Endothelial cell of umbilical vein (primary cell): ENCODE results near the gene KLK8. TPM values are rescaled to one million over a fixed set of nuclear protein-coding genes. Genes with fewer than 3 reads are reported as not detected.

Experiments
- BruUV-seq: library from RNA; stranded (reverse); fragments of 400-500 nt; replicated peaks from 2 replicates; lab custom pipeline; 2021; lab: Mats Ljungman, UMichigan
- CTCF ChIA-PET: fragments of 300-600, 350-600 bp; sonication (Branson Sonifier 250); formaldehyde crosslinking; loops from one replicate; lab custom pipeline; 2021; ENCODE audit warnings: antibody characterized with exemption, inconsistent platforms; lab: Charles Lee
- POLR2A ChIA-PET: fragments of 300-600, 350-600 bp; sonication (Branson Sonifier 250); formaldehyde crosslinking; loops from one replicate; lab custom pipeline; 2021; ENCODE audit warnings: antibody characterized with exemption, inconsistent platforms; lab: Charles Lee
- DNase-seq: peaks from one replicate; pipeline ENCODE4 v3.0.0-alpha.2; 2011; ENCODE audit warnings: low read depth, low spot score
- FAIRE-seq: peaks from 2 replicates; lab custom pipeline; 2011; peaks lifted over from hg19 to GRCh38; lab: Jason Lieb, UNC
- H2AFZ ChIP-seq: 2 replicates; pipeline ENCODE4 v1.6.0; 2012; ENCODE audit warnings: low read depth, low read length, control low read depth, inconsistent platforms
- H3K27ac ChIP-seq: 2 replicates; pipeline ENCODE4 v1.5.1; 2011; ENCODE audit warnings: low read depth, mild to moderate bottlenecking, control low read depth, low read length, moderate library complexity; ENCODE audit not compliant: insufficient read depth
- H3K27me3 ChIP-seq, 2 experiments: 2 replicates each; pipeline versions ENCODE4 v1.6.0 to v1.6.1; 2011; ENCODE audit warnings: low read length in 2 of 2, mixed read lengths in 1 of 2; ENCODE audit not compliant: control insufficient read depth in 2 of 2, insufficient read depth in 2 of 2
- H3K36me3 ChIP-seq, 2 experiments: 2 replicates in 1 of 2; 3 replicates in 1 of 2; pipeline ENCODE4 v1.5.1; 2011; ENCODE audit warnings: low read length in 2 of 2, mild to moderate bottlenecking in 1 of 2, moderate library complexity in 1 of 2; ENCODE audit not compliant: control insufficient read depth in 2 of 2, insufficient read depth in 2 of 2; ENCODE audit errors: extremely low read depth in 1 of 2
- H3K4me1 ChIP-seq: 3 replicates; pipeline ENCODE4 v1.5.1; 2011; ENCODE audit warnings: mild to moderate bottlenecking, low read length; ENCODE audit not compliant: control insufficient read depth, insufficient read depth; ENCODE audit errors: extremely low read depth
- H3K4me2 ChIP-seq: 2 replicates; pipeline ENCODE4 v1.6.1; 2011; ENCODE audit warnings: low read length, control low read depth, mixed read lengths; ENCODE audit not compliant: insufficient read depth
- H3K4me3 ChIP-seq, 3 experiments: fragments of 200-600 bp in 1 of 3; sonication (generic), shearing (Covaris generic) in 1 of 3; replicated peaks in 1 of 3; 2 replicates each; pipeline ENCODE4 v1.5.1; 2011 to 2016; ENCODE audit warnings: control low read depth in 3 of 3, low read length in 3 of 3, mild to moderate bottlenecking in 2 of 3, inconsistent platforms in 1 of 3, low read depth in 1 of 3, moderate library complexity in 1 of 3; ENCODE audit not compliant: insufficient read depth in 1 of 3
- H3K79me2 ChIP-seq: 2 replicates; pipeline ENCODE4 v1.6.0; 2012; ENCODE audit warnings: low read length, inconsistent platforms; ENCODE audit not compliant: control insufficient read depth, insufficient read depth
- H3K9ac ChIP-seq: replicated peaks from 2 replicates; pipeline ENCODE3; 2011; ENCODE audit warnings: low read length, control low read depth; ENCODE audit not compliant: insufficient read depth; ENCODE audit errors: extremely low read depth
- H3K9me1 ChIP-seq: replicated peaks from 3 replicates; pipeline ENCODE4 v1.6.0; 2011; ENCODE audit warnings: mild to moderate bottlenecking, low read length; ENCODE audit not compliant: control insufficient read depth, insufficient read depth; ENCODE audit errors: extremely low read depth
- H3K9me3 ChIP-seq: replicated peaks from 2 replicates; pipeline ENCODE4 v1.5.1; 2012; ENCODE audit warnings: low read length, inconsistent platforms; ENCODE audit not compliant: control insufficient read depth, insufficient read depth
- H4K20me1 ChIP-seq: replicated peaks from 2 replicates; pipeline ENCODE3; 2011; ENCODE audit warnings: mild to moderate bottlenecking, low read length; ENCODE audit not compliant: control insufficient read depth, insufficient read depth; ENCODE audit errors: extremely low read depth
- EZH2 ChIP-seq: IDR thresholded peaks from 2 replicates; pipeline ENCODE4 v1.6.1; 2012; ENCODE audit warnings: borderline replicate concordance, low read depth, mild to moderate bottlenecking, moderate library complexity, low read length, inconsistent platforms; ENCODE audit not compliant: severe bottlenecking
- FOS ChIP-seq: IDR thresholded peaks from 2 replicates; pipeline ENCODE4 v1.6.1; 2011; ENCODE audit warnings: mild to moderate bottlenecking, low read length, moderate library complexity, borderline replicate concordance; ENCODE audit not compliant: insufficient read depth
- GATA2 ChIP-seq: IDR thresholded peaks from 2 replicates; pipeline ENCODE4 v1.7.0; 2011; ENCODE audit warnings: low read depth, mild to moderate bottlenecking, moderate library complexity, mixed read lengths, low read length; ENCODE audit not compliant: insufficient read length, insufficient read depth
- JUN ChIP-seq: IDR thresholded peaks from 2 replicates; pipeline ENCODE4 v1.6.1; 2011; ENCODE audit warnings: borderline replicate concordance, low read depth; ENCODE audit not compliant: insufficient read length, insufficient read depth
- MYC ChIP-seq: IDR thresholded peaks from one replicate; pipeline ENCODE4 v1.6.1; 2011; ENCODE audit warnings: mild to moderate bottlenecking, low read depth, low read length
- POLR2A ChIP-seq: IDR thresholded peaks from 2 replicates; pipeline ENCODE4 v1.6.1; 2012; ENCODE audit warnings: low read depth, mild to moderate bottlenecking, control low read depth, low read length
- POLR2AphosphoS5 ChIP-seq: IDR thresholded peaks from 2 replicates; pipeline ENCODE4 v1.6.1; 2012; ENCODE audit warnings: low read depth, mild to moderate bottlenecking, control low read depth, low read length, moderate library complexity; ENCODE audit not compliant: insufficient read depth
- dilution Hi-C: fragments of 300-500 bp; cut with MboI; formaldehyde crosslinking; loops from one replicate; pipeline ENCODE4 v1.15.0; 2019; ENCODE audit warnings: low sequenced_read_pairs; ENCODE audit not compliant: extremely low pct_ligation_motif_present
- intact Hi-C: fragments of 100-400 bp; cut with micrococcal nuclease; formaldehyde crosslinking; loops from one replicate; pipeline ENCODE4 v1.10.0; 2022
- polyA plus RNA-seq, 4 experiments: library from polyadenylated mRNA; depleted of rRNA in 3 of 4; stranded (reverse) in 3 of 4; unstranded in 1 of 4; fragments of >200 nt; gene quantifications; 2 replicates each; pipeline versions ENCODE4 v1.2.1 to v1.2.3, GENCODE V29; 2011 to 2012; ENCODE audit warnings: missing spikeins in 1 of 4
- total RNA-seq: library from RNA; stranded (reverse); gene quantifications from 2 replicates; pipeline ENCODE4 v1.2.3, GENCODE V29; 2021
- TF ChIP-seq, protein P1 (sequence below): IDR thresholded peaks from 2 replicates; pipeline ENCODE4 v1.6.1; 2011; ENCODE audit not compliant: insufficient read depth, insufficient read length
- TF ChIP-seq, protein P2 (sequence below), 2 donors: IDR thresholded peaks; 1 replicate in 1 of 2; 2 replicates in 1 of 2; pipeline ENCODE4 v1.5.1; 2011; ENCODE audit warnings: low read length in 2 of 2, mild to moderate bottlenecking in 2 of 2, moderate library complexity in 2 of 2, control low read depth in 1 of 2, inconsistent platforms in 1 of 2, low read depth in 1 of 2; ENCODE audit not compliant: insufficient read depth in 1 of 2; ENCODE audit errors: extremely low read depth in 1 of 2

Gene KLK8
- total and polyA plus RNA-seq, 2 donors (not counting 3 experiments of a cell fraction or from before 2014, with no cell fraction given) = not detected

DNA sequence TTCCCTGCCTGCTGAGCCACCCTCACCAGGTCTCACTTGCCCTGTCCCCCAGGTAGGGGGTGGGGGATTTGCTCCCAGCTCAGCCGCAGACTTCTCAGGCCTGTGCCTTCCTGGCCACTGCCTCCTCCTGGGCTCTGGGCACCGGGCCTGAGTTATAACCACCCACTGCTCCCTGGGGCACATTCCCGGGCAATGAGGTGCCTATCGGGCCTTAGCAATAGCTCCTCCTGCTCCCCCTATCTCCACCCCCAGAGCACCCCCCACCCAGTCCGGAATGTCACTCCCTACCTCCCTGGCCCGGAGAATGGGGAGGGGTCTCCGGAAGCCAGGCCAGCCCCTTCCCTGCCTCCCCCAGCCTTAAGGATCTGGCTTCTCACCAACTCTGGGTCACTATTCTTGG is 48.5 kb downstream of the KLK8 start, which contains the start of gene KLK5:
Gene KLK5 (minus strand): TSS at position 129 of the 400 bp plus-strand sequence. CDS start 381 bp downstream, outside the sequence.
- ChIA-PET CTCF (no interaction called here), POLR2A (no interaction called here)
- no peaks in the 10 kb centered on the region for H3K27me3 ChIP-seq
- DNase-seq (no peak), FAIRE-seq (no peak)
- no peak within 1 kb of the TSS for H2AFZ ChIP-seq
- no peaks in the 10 kb centered on the region for H3K9me1 ChIP-seq
- no peak within 1 kb of the TSS for H3K4me3 ChIP-seq
- no peaks in the 10 kb centered on the region for H3K9me3 ChIP-seq
- TF ChIP-seq, protein P1, sequence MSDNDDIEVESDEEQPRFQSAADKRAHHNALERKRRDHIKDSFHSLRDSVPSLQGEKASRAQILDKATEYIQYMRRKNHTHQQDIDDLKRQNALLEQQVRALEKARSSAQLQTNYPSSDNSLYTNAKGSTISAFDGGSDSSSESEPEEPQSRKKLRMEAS = no peak
- no peak for TF ChIP-seq JUN
- TF ChIP-seq MYC = no peak
- no peak for TF ChIP-seq POLR2AphosphoS5
- TF ChIP-seq FOS = no peak
- TF ChIP-seq POLR2A = no peak
- TF ChIP-seq GATA2 = no peak
- TF ChIP-seq, protein P2, sequence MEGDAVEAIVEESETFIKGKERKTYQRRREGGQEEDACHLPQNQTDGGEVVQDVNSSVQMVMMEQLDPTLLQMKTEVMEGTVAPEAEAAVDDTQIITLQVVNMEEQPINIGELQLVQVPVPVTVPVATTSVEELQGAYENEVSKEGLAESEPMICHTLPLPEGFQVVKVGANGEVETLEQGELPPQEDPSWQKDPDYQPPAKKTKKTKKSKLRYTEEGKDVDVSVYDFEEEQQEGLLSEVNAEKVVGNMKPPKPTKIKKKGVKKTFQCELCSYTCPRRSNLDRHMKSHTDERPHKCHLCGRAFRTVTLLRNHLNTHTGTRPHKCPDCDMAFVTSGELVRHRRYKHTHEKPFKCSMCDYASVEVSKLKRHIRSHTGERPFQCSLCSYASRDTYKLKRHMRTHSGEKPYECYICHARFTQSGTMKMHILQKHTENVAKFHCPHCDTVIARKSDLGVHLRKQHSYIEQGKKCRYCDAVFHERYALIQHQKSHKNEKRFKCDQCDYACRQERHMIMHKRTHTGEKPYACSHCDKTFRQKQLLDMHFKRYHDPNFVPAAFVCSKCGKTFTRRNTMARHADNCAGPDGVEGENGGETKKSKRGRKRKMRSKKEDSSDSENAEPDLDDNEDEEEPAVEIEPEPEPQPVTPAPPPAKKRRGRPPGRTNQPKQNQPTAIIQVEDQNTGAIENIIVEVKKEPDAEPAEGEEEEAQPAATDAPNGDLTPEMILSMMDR (IDR thresholded peaks at IDR 0.05; ENCODE audit: extremely low read depth in 1 of 2, insufficient read depth in 1 of 2, low read depth in 1 of 2, low read length in 2 of 2) = no peak
- no peak for TF ChIP-seq EZH2
- H3K27ac ChIP-seq = no peak within 1 kb of the TSS
- H4K20me1 ChIP-seq = no peaks in the 10 kb centered on the region
- H3K79me2 ChIP-seq = no peaks in the 10 kb centered on the region
- no TSS peak for BruUV-seq
- dilution Hi-C loops = no loop called here
- intact Hi-C loops = no loop called here
- H3K4me2 ChIP-seq = no peak within 1 kb of the TSS
- no peak within 1 kb of the TSS for H3K9ac ChIP-seq
- H3K36me3 ChIP-seq = no peaks in the 10 kb centered on the region
- no peaks in the 10 kb centered on the region for H3K4me1 ChIP-seq
